GM23248 (cell line): ENCODE data around the gene TMEM44.

Experiments
- EZH2 ChIP-seq: fragments of 200-600 bp; sonication (generic); IDR thresholded peaks from 2 replicates; pipeline ENCODE4 v1.6.1; 2018; ENCODE audit warnings: antibody characterized with exemption, mild to moderate bottlenecking; ENCODE audit not compliant: insufficient read depth, poor library complexity, severe bottlenecking
- EZH2phosphoT487 ChIP-seq: fragments of 200-600 bp; sonication (generic); IDR thresholded peaks from 2 replicates; pipeline ENCODE4 v1.6.1; 2018; ENCODE audit warnings: antibody characterized with exemption, moderate library complexity, mild to moderate bottlenecking, low read depth; ENCODE audit not compliant: insufficient read depth

DNA sequence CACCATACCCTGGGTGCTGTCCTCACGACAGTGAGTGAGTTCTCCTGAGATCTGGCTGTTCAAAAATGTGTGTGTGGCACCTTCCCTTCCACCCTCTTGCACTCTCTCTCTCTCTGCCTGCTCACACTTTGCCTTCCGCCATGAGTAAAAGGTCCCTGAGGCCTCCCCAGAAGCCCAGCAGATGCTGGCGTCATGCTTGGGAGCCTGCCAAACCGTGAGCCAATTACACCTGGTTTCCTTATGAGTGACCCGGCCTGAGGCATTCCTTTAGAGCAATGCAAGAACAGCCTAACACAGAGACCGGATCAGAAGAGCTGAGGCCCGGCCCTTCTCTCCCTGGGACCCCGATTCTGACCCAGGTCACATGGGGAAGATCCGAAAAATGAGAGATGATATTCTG lies 15.4 kb downstream of the TMEM44 start:
- no peak for TF ChIP-seq EZH2
- no peak for TF ChIP-seq EZH2phosphoT487
